Measurements from ENCODE around the gene LRRC75A.

LRRC75A gene

GRCh38 chr17:16419929-16420271, 72.1 kb downstream of the LRRC75A start:
- peak overlapping the region; percentile 8 for H3K4me3 ChIP-seq (ENCODE audit: low read depth, low read length)
- no peak for TF ChIP-seq CTCF (IDR thresholded peaks at IDR 0.05; ENCODE audit: low read depth, low read length)
- TF ChIP-seq MAX (IDR thresholded peaks at IDR 0.05; ENCODE audit: low read depth, low read length) = 0 out of 2 replicates have a peak, but pooled peaks have one; percentile 12
- DNase-seq (ENCODE audit: low read depth) = peak; percentile 93

GRCh38 chr17:16419074-16419928, 72.7 kb downstream of the LRRC75A start:
- peak; percentile 90 for DNase-seq (ENCODE audit: low read depth)
- peak overlapping the region; percentile 4 for H3K4me3 ChIP-seq (ENCODE audit: low read depth, low read length)
- TF ChIP-seq MYC (IDR thresholded peaks at IDR 0.05; ENCODE audit: low read depth, low read length) = peak; percentile 65
- TF ChIP-seq MAX (IDR thresholded peaks at IDR 0.05; ENCODE audit: low read depth, low read length) = peak; percentile 50
- no peak for TF ChIP-seq CTCF (IDR thresholded peaks at IDR 0.05; ENCODE audit: low read depth, low read length)

GRCh38 chr17:16418685-16419068, 73.3 kb downstream of the LRRC75A start:
- no peak overlapping the region for H3K4me3 ChIP-seq (ENCODE audit: low read depth, low read length)
- TF ChIP-seq CTCF (IDR thresholded peaks at IDR 0.05; ENCODE audit: low read depth, low read length) (no peak), MAX (IDR thresholded peaks at IDR 0.05; ENCODE audit: low read depth, low read length) (no peak), MYC (IDR thresholded peaks at IDR 0.05; ENCODE audit: low read depth, low read length) (no peak), POLR2A (IDR thresholded peaks at IDR 0.05; ENCODE audit: extremely low read depth, insufficient read length) (no peak)
- no peak for DNase-seq (ENCODE audit: low read depth)

GRCh38 chr17:16417896-16418684, 73.9 kb downstream of the LRRC75A start:
- H3K4me3 ChIP-seq (ENCODE audit: low read depth, low read length) = no peak overlapping the region
- no peak for TF ChIP-seq POLR2A (IDR thresholded peaks at IDR 0.05; ENCODE audit: extremely low read depth, insufficient read length)
- TF ChIP-seq MAX (IDR thresholded peaks at IDR 0.05; ENCODE audit: low read depth, low read length) = no peak
- no peak for TF ChIP-seq MYC (IDR thresholded peaks at IDR 0.05; ENCODE audit: low read depth, low read length)
- no peak for TF ChIP-seq CTCF (IDR thresholded peaks at IDR 0.05; ENCODE audit: low read depth, low read length)
- DNase-seq (ENCODE audit: low read depth) = peak; percentile 55

GRCh38 chr17:16417399-16417798, 74.6 kb downstream of the LRRC75A start:
- no peak for DNase-seq (ENCODE audit: low read depth)
- H3K4me3 ChIP-seq (ENCODE audit: low read depth, low read length) = no peak overlapping the region
- TF ChIP-seq MYC (IDR thresholded peaks at IDR 0.05; ENCODE audit: low read depth, low read length) = no peak
- no peak for TF ChIP-seq POLR2A (IDR thresholded peaks at IDR 0.05; ENCODE audit: extremely low read depth, insufficient read length)
- TF ChIP-seq CTCF (IDR thresholded peaks at IDR 0.05; ENCODE audit: low read depth, low read length) = no peak
- TF ChIP-seq MAX (IDR thresholded peaks at IDR 0.05; ENCODE audit: low read depth, low read length) = no peak
